ENCODE results near the gene TMEM217.

GRCh38 chr6:37202788-37203491 is 55.0 kb downstream of the TMEM217 start:
- no peak for TF ChIP-seq EZH2 (IDR thresholded peaks at IDR 0.05)
- no peak for TF ChIP-seq POLR2AphosphoS5 (IDR thresholded peaks at IDR 0.05; ENCODE audit: borderline replicate concordance, low read depth, low read length)
- no peak for TF ChIP-seq FOXP2 (optimal IDR thresholded peaks at IDR 0.05; ENCODE audit: control extremely low read depth, extremely low read length, insufficient read depth)

Data from SK-N-MC (cell line).